DOHH2 (cell line): ENCODE measurements around the gene AUTS2.

ENCODE experiments used
- H3F3A ChIP-seq: fragments of 200-600 bp; sonication (generic), shearing (Covaris generic); 2 replicates; pipeline ENCODE4 v1.6.0; 2016; ENCODE audit warnings: antibody characterized with exemption, mild to moderate bottlenecking; ENCODE audit not compliant: control insufficient read depth, insufficient read depth
- H3K27ac ChIP-seq: fragments of 200-600 bp; sonication (generic); 2 replicates; pipeline ENCODE4 v1.5.1; 2014; ENCODE audit warnings: low read depth, mild to moderate bottlenecking, low read length, moderate library complexity
- H3K27me3 ChIP-seq: fragments of 200-600 bp; sonication (generic); 2 replicates; pipeline ENCODE4 v1.6.1; 2014; ENCODE audit warnings: mild to moderate bottlenecking, low read length, mixed read lengths; ENCODE audit not compliant: control insufficient read depth
- H3K36me3 ChIP-seq: fragments of 200-600 bp; sonication (generic); 2 replicates; pipeline ENCODE4 v1.6.1; 2014; ENCODE audit warnings: mild to moderate bottlenecking, low read length, moderate library complexity, mixed read lengths; ENCODE audit not compliant: control insufficient read depth
- H3K4me1 ChIP-seq: fragments of 200-600 bp; sonication (generic); 2 replicates; pipeline ENCODE4 v1.6.1; 2014; ENCODE audit warnings: mild to moderate bottlenecking, low read length, mixed read lengths; ENCODE audit not compliant: control insufficient read depth
- H3K4me2 ChIP-seq: fragments of 200-600 bp; sonication (generic); 2 replicates; pipeline ENCODE4 v1.6.0; 2014; ENCODE audit warnings: mild to moderate bottlenecking, low read length, moderate library complexity
- H3K4me3 ChIP-seq: fragments of 200-600 bp; sonication (generic); 2 replicates; pipeline ENCODE4 v1.5.1; 2014; ENCODE audit warnings: mild to moderate bottlenecking, low read length, mixed read lengths
- H3K79me2 ChIP-seq: fragments of 200-600 bp; sonication (generic); 2 replicates; pipeline ENCODE4 v1.6.1; 2014; ENCODE audit warnings: mild to moderate bottlenecking, low read length, mixed read lengths; ENCODE audit not compliant: control insufficient read depth
- H3K9me2 ChIP-seq: fragments of 200-600 bp; sonication (generic); replicated peaks from 2 replicates; pipeline ENCODE4 v1.6.1; 2014; ENCODE audit warnings: mild to moderate bottlenecking, low read length, mixed read lengths; ENCODE audit not compliant: control insufficient read depth
- H3K9me3 ChIP-seq: fragments of 200-600 bp; sonication (generic); 2 replicates; pipeline ENCODE4 v1.6.1; 2014; ENCODE audit warnings: antibody characterized with exemption, low read length, mixed read lengths; ENCODE audit not compliant: control insufficient read depth, insufficient read depth
- H4K20me1 ChIP-seq: fragments of 200-600 bp; sonication (generic); 2 replicates; pipeline ENCODE4 v1.6.0; 2014; ENCODE audit warnings: low read depth, mild to moderate bottlenecking, antibody characterized with exemption, low read length, moderate library complexity; ENCODE audit not compliant: control insufficient read depth, insufficient read depth
- EZH2phosphoT487 ChIP-seq: fragments of 200-600 bp; sonication (generic); IDR thresholded peaks from 2 replicates; pipeline ENCODE4 v1.6.1; 2017; ENCODE audit warnings: borderline replicate concordance, mild to moderate bottlenecking, antibody characterized with exemption, low read length, moderate library complexity, mixed read lengths
- TF ChIP-seq, protein P1 (sequence below): fragments of 200-600 bp; sonication (generic); IDR thresholded peaks from one replicate; pipeline ENCODE4 v1.5.1; 2014; ENCODE audit warnings: antibody characterized with exemption, mild to moderate bottlenecking, low read depth, low read length; ENCODE audit not compliant: poor library complexity, severe bottlenecking

Gene AUTS2

DNA sequence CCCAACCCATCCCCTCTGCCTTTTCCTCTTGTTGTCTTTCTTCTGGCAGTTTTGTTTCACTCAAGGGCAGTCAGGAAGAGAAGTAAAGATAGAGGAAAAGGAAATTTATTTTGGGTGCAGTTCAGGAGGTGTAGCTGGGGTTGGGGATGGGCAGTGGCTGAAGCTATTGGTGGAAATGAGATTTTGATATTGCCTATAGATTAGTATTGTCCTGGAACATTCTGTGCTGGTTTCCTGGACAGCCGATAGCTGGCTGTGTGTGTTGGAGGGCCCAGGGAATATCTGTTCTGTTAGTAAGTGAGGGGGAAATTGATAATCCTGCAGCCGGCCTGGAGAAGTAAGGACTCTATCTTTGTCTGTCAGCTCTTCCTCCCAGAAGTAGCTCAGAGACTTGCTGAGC, 107.8 kb downstream of the AUTS2 start:
- Histone ChIP-seq H3K4me3 (no peak overlapping the region), H4K20me1 (peaks cover 20% of the 10 kb centered on the region; the same call in 1 of the 2 replicates), H3K9me2 (no peaks in the 10 kb centered on the region), H3K79me2 (peaks cover 100% of the 10 kb centered on the region), H3K4me1 (peaks cover 87% of the 10 kb centered on the region), H3F3A (peaks cover 9% of the 10 kb centered on the region; the same call in 1 of the 2 replicates), H3K36me3 (no peaks in the 10 kb centered on the region), H3K4me2 (peak overlapping the region; percentile 11), H3K27me3 (no peaks in the 10 kb centered on the region), H3K27ac (no peak overlapping the region), H3K9me3 (no peaks in the 10 kb centered on the region)
- no peak for TF ChIP-seq EZH2phosphoT487
- TF ChIP-seq, protein P1, sequence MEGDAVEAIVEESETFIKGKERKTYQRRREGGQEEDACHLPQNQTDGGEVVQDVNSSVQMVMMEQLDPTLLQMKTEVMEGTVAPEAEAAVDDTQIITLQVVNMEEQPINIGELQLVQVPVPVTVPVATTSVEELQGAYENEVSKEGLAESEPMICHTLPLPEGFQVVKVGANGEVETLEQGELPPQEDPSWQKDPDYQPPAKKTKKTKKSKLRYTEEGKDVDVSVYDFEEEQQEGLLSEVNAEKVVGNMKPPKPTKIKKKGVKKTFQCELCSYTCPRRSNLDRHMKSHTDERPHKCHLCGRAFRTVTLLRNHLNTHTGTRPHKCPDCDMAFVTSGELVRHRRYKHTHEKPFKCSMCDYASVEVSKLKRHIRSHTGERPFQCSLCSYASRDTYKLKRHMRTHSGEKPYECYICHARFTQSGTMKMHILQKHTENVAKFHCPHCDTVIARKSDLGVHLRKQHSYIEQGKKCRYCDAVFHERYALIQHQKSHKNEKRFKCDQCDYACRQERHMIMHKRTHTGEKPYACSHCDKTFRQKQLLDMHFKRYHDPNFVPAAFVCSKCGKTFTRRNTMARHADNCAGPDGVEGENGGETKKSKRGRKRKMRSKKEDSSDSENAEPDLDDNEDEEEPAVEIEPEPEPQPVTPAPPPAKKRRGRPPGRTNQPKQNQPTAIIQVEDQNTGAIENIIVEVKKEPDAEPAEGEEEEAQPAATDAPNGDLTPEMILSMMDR, result no peak

DNA sequence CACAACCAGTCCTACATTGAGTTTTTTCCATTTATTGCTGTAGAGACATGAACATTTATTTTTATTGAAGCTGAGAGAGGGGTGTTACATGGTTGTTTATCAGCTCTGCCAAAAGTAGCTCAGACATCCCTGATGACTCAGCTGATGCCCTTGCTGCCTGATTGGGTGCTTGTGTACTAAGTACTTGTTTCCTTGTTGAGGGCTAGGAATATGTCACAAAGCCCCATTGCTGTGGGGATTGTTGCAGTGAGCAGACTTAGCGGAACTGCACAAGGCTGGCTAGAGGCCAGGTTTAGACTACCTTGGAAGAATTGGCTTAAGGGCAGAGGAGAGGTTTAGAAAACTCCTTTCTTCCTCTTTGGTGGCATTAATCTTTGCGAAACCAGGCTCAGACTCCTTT, 110.6 kb downstream of the AUTS2 start:
- no peak overlapping the region for H3K27ac ChIP-seq
- H3K27me3 ChIP-seq, result no peaks in the 10 kb centered on the region
- H3K4me3 ChIP-seq, result no peak overlapping the region
- H3K4me1 ChIP-seq, result peaks cover 61% of the 10 kb centered on the region
- no peak for TF ChIP-seq EZH2phosphoT487
- TF ChIP-seq, protein P1, result no peak
- H3F3A ChIP-seq, result 0 out of 2 replicates have a peak, but pooled peaks cover 2% of the 10 kb centered on the region
- peaks cover 100% of the 10 kb centered on the region for H3K79me2 ChIP-seq
- 0 out of 2 replicates have a peak overlapping the region, but pooled peaks have one; percentile 0 for H3K4me2 ChIP-seq
- H3K9me2 ChIP-seq, result no peaks in the 10 kb centered on the region
- no peaks in the 10 kb centered on the region for H3K9me3 ChIP-seq
- H4K20me1 ChIP-seq, result peaks cover 11% of the 10 kb centered on the region; the same call in 1 of the 2 replicates
- no peaks in the 10 kb centered on the region for H3K36me3 ChIP-seq

DNA sequence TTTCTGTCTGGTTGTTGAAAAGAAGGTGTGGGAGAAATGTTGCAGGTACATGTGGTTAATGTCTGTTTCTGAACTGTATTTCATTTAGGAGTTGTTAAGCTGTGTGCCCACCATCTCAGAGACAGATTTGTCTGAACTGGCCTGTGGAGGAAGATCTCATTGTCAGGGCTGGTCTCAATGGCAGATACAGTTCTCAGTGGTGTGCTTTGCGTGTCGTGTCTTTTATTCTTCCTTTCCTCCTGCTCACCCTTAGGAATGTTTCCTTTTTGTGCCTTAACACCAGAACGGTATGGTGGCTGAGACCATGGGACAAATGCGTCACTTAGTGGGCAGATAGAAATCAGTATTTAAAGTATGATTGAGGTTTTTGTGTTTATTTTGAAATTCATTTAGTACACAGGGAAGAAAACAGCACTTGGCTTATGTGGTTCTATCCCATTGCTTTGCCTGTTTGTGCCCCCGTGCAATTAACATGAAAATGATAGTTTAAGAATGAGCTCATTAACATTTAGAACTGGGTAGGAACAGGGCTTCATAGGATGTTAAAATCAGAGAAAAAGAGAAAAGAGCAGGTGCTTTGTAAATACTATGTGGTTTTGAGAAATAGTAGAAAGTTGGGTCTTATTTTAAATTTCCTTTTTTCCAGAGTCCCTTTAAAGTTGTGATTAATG, 112.6 kb downstream of the AUTS2 start:
- no peaks in the 10 kb centered on the region for H3F3A ChIP-seq
- no peak overlapping the region for H3K4me3 ChIP-seq
- no peaks in the 10 kb centered on the region for H3K36me3 ChIP-seq
- TF ChIP-seq EZH2phosphoT487, result no peak
- TF ChIP-seq, protein P1, result no peak
- no peaks in the 10 kb centered on the region for H3K9me3 ChIP-seq
- no peaks in the 10 kb centered on the region for H3K9me2 ChIP-seq
- H4K20me1 ChIP-seq, result peaks cover 13% of the 10 kb centered on the region; the same call in 1 of the 2 replicates
- H3K79me2 ChIP-seq, result peaks cover 98% of the 10 kb centered on the region
- no peak overlapping the region for H3K4me2 ChIP-seq
- H3K27me3 ChIP-seq, result no peaks in the 10 kb centered on the region
- no peak overlapping the region for H3K27ac ChIP-seq
- peaks cover 51% of the 10 kb centered on the region for H3K4me1 ChIP-seq
